ENCODE data around the gene AUTS2.

Gene AUTS2

DNA sequence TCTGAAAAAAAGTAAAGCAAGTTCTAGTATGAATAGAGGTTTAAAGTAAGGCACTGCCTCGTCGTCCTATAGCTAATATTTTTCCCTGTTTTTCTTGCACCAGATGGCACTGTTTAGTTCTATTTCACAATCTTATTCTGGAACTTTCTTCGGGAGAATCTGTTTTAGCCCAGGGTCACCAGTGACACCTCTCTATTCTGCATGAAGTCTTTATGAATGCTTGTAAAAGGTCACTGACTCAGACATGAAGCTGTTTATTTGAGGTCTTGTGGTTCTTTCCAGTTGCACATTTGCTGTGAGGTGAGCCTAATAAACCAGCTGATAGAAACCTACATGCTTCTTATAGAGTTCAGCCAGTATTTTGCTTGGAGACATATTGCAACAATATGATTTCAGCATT, 444.3 kb downstream of the AUTS2 start:
- TF ChIP-seq ELF4 (IDR thresholded peaks at IDR 0.05) (no peak), ZNF384 (IDR thresholded peaks at IDR 0.05) (no peak)
- ChIA-PET POLR2A (no interaction called here), CTCF (interaction anchor here (0.5 to 2.7 kb wide), 13 partner anchors 20 to 760 kb away, joined by 3 to 11 read pairs (median 3); no protein-coding TSS in a partner anchor)
- DNase-seq (ENCODE audit: extremely low spot score): no peak

DNA sequence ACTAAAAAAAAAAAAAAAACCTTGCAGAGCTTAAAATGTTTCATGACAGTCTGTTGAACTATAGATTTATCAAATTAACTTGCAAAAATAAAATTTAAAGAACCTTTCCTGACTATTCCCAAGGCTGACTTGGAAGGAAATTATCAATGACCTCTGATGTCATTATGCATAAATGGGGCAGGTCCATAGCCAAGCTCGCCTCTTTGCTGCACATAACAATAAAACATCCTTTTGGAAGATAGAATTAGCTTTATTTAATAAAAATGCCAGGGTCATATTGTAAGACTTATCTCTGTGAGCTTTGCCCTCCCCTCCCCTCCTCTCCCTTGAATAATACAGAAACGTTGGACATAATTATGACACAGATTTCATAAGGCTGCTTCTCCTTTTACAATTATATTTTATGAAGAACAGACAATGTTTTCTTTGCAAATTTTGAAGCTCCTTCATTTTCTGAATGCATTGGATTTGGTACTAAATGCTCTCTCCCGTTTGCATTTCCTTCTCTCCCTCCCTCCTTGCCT, 444.8 kb downstream of the AUTS2 start:
- CTCF ChIA-PET: interaction anchor here (0.5 to 2.7 kb wide), 13 partner anchors 82 to 1301 kb away, joined by 3 to 11 read pairs (median 4); no protein-coding TSS in a partner anchor
- no peak for DNase-seq (ENCODE audit: extremely low spot score)

DNA sequence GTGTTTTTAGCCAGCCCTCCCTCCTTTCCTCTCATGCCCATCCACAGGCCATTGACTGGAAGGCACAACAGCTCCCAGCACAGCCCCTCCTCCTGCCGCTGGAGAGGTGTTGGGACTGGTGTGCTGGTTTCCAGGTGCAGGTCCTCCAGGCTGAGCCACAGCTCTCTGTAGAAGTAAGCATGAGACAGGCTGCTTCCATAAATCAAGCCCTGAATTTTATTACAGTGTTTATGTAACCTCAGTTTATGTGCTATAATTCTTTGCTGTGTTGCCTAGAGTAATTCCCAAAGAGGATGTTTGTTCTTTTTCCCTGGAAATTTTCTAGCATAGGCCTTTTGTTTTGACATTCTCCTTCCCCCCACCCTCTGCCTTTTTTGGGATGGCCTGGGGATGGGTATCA, 445.8 kb downstream of the AUTS2 start:
- DNase-seq (ENCODE audit: extremely low spot score): peak; percentile 53
- CTCF ChIA-PET: interaction anchor here (0.7 kb wide), 1 partner anchor 61 kb away, joined by 3 read pairs; no protein-coding TSS in a partner anchor
- POLR2A ChIA-PET: interaction anchor here (0.8 kb wide), 1 partner anchor 47 kb away, joined by 3 read pairs; no protein-coding TSS in a partner anchor
- TF ChIP-seq CTBP1 (IDR thresholded peaks at IDR 0.05; ENCODE audit: borderline replicate concordance) (peak; percentile 67), SUZ12 (IDR thresholded peaks at IDR 0.05) (no peak), FOXM1 (IDR thresholded peaks at IDR 0.05; ENCODE audit: borderline replicate concordance) (no peak), NFRKB (IDR thresholded peaks at IDR 0.05) (no peak)
- TF ChIP-seq, protein P1, sequence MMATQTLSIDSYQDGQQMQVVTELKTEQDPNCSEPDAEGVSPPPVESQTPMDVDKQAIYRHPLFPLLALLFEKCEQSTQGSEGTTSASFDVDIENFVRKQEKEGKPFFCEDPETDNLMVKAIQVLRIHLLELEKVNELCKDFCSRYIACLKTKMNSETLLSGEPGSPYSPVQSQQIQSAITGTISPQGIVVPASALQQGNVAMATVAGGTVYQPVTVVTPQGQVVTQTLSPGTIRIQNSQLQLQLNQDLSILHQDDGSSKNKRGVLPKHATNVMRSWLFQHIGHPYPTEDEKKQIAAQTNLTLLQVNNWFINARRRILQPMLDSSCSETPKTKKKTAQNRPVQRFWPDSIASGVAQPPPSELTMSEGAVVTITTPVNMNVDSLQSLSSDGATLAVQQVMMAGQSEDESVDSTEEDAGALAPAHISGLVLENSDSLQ (IDR thresholded peaks at IDR 0.05): peak; percentile 96

More for the DNA sequence above, 444.8 kb downstream of the AUTS2 start:
- POLR2A ChIA-PET: no interaction called here
- TF ChIP-seq BHLHE40 (IDR thresholded peaks at IDR 0.05; ENCODE audit: borderline replicate concordance) (no peak), HDGF (IDR thresholded peaks at IDR 0.05; ENCODE audit: borderline replicate concordance) (no peak), SP1 (IDR thresholded peaks at IDR 0.05) (no peak)

DNA sequence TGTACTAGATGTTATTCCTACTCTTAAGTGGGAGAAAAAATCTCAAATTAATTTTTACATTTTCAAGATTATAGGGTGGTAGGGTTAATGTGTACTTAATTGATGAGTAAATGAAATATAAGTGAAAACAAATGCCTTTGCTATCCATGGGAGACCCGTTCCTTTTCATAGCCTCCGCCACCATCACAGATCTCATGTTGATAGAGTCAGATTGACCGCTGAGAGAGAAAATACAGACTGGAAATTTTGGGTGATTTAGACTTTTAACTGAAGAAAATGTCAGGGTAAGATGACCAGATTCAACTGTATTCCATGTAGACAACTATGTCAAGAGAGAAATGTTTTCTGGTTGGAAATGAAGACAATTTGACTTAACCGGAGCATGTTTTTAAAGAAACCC, 446.2 kb downstream of the AUTS2 start:
- no peak for DNase-seq (ENCODE audit: extremely low spot score)
- no peak for TF ChIP-seq BHLHE40 (IDR thresholded peaks at IDR 0.05; ENCODE audit: borderline replicate concordance)
- peak; percentile 17; the same call in 1 of the 2 replicates for TF ChIP-seq FOXA1 (IDR thresholded peaks at IDR 0.05)
- TF ChIP-seq TARDBP (IDR thresholded peaks at IDR 0.05): no peak
- no peak for TF ChIP-seq SP1 (IDR thresholded peaks at IDR 0.05)
- POLR2A ChIA-PET: no interaction called here
- CTCF ChIA-PET: no interaction called here

DNA sequence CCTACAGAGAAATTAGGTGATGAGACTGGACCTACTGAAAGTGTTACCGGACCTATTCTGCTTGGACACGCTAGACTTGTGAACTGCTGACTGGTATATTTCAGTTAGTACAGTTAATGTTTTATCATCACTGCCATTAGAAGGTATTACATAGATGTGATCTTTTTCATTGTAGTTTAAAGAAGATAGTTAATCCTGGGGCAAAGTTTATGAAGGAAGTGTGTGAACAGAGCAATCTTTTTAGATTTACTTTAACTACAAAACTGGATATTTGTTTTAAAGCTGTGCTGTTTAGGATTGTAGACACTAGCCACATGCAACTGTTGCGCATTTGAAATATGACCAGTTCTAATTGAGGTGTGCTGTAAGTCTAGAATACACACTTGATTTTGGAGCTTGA, 446.7 kb downstream of the AUTS2 start:
- no peak for DNase-seq (ENCODE audit: extremely low spot score)
- POLR2A ChIA-PET: no interaction called here
- TF ChIP-seq L3MBTL2 (conservative IDR thresholded peaks at IDR 0.05) (no peak), FOXK2 (IDR thresholded peaks at IDR 0.05) (no peak), FOXA1 (IDR thresholded peaks at IDR 0.05) (no peak), LEF1 (IDR thresholded peaks at IDR 0.05; ENCODE audit: borderline replicate concordance) (no peak)
- CTCF ChIA-PET: no interaction called here

DNA sequence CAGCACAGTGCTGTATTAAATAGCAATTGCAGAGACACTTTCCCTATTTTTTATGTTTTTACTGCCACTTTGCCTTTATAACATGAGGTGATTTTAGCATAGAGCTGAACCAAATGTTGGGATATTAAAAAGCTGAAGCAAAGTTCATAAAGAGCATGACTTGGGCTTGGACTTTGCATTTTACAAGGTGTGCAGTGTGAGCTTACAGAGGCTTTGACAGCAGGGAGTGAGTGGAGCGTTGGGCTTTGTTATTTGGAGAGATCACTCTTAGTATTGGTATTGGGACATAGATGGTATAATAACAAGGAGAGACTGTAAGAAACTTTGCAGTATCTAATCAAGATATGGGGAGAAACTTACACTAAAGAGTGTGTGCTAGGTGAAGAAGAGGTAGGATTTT, 449.1 kb downstream of the AUTS2 start:
- ChIA-PET POLR2A (no interaction called here), CTCF (no interaction called here)
- TF ChIP-seq SP1 (IDR thresholded peaks at IDR 0.05) (no peak), HDGF (IDR thresholded peaks at IDR 0.05; ENCODE audit: borderline replicate concordance) (no peak), NFRKB (IDR thresholded peaks at IDR 0.05) (no peak), FOXK2 (IDR thresholded peaks at IDR 0.05) (no peak), BHLHE40 (IDR thresholded peaks at IDR 0.05; ENCODE audit: borderline replicate concordance) (no peak), ELF4 (IDR thresholded peaks at IDR 0.05) (no peak), SUZ12 (IDR thresholded peaks at IDR 0.05) (no peak), CTBP1 (IDR thresholded peaks at IDR 0.05; ENCODE audit: borderline replicate concordance) (no peak), ZNF384 (IDR thresholded peaks at IDR 0.05) (no peak), LEF1 (IDR thresholded peaks at IDR 0.05; ENCODE audit: borderline replicate concordance) (no peak), TARDBP (IDR thresholded peaks at IDR 0.05) (no peak), ARNT (IDR thresholded peaks at IDR 0.05) (no peak), L3MBTL2 (conservative IDR thresholded peaks at IDR 0.05) (no peak), FOXM1 (IDR thresholded peaks at IDR 0.05; ENCODE audit: borderline replicate concordance) (no peak), FOXA1 (IDR thresholded peaks at IDR 0.05) (no peak)
- TF ChIP-seq, protein P1 (IDR thresholded peaks at IDR 0.05): no peak
- DNase-seq (ENCODE audit: extremely low spot score): no peak

DNA sequence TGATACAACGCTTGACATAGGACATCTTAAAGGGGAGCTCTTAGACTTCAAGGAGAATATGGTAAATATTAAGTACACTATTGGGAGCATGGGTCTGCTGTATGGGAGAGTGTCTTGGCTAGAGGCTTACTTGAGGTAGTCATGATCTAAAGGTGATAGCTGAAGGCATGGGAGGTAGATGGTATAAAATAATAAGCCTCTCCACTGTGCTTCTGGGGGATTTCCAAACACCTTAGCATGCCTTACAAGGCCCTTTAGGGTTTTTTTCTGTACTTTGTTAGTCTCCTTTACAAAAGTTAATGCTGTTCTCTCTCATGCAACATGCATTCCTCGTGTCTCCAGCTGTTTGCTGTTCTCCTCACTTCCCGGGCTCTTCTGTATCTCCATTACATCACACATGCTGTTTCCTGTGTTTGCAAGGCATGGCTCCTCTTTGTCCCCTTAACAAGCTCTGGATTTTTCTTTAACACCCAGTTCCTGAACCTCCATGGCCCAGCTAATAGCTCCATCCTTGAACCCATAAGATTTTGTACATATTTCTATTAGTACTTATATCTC, 449.7 kb downstream of the AUTS2 start:
- DNase-seq (ENCODE audit: extremely low spot score): no peak
- CTCF ChIA-PET: no interaction called here
- POLR2A ChIA-PET: no interaction called here
- TF ChIP-seq LEF1 (IDR thresholded peaks at IDR 0.05; ENCODE audit: borderline replicate concordance) (no peak), NFRKB (IDR thresholded peaks at IDR 0.05) (no peak), BHLHE40 (IDR thresholded peaks at IDR 0.05; ENCODE audit: borderline replicate concordance) (no peak), L3MBTL2 (conservative IDR thresholded peaks at IDR 0.05) (no peak), ARNT (IDR thresholded peaks at IDR 0.05) (no peak), FOXA1 (IDR thresholded peaks at IDR 0.05) (no peak), HDGF (IDR thresholded peaks at IDR 0.05; ENCODE audit: borderline replicate concordance) (no peak), CTBP1 (IDR thresholded peaks at IDR 0.05; ENCODE audit: borderline replicate concordance) (no peak), FOXK2 (IDR thresholded peaks at IDR 0.05) (no peak), TARDBP (IDR thresholded peaks at IDR 0.05) (no peak), FOXM1 (IDR thresholded peaks at IDR 0.05; ENCODE audit: borderline replicate concordance) (no peak), SP1 (IDR thresholded peaks at IDR 0.05) (no peak), ZNF384 (IDR thresholded peaks at IDR 0.05) (no peak)
- TF ChIP-seq, protein P1 (IDR thresholded peaks at IDR 0.05): no peak
